ENCODE data around the gene CLTC.

- TF ChIP-seq CTCF (IDR thresholded peaks at IDR 0.05; ENCODE audit: insufficient read depth, low read length) (no peak), POLR2AphosphoS5 (IDR thresholded peaks at IDR 0.05; ENCODE audit: low read depth) (no peak), REST (IDR thresholded peaks at IDR 0.05; ENCODE audit: insufficient replicate concordance, low read depth) (no peak)
These were observed 994 bp downstream of the CLTC start for GRCh38 chr17:59620518-59621259.

All from HL-60 (cell line).